ENCODE results near the gene CLASP1.
"Not testable (repeated sequence)": the region's sequence is repeated elsewhere in the genome, so short reads cannot be mapped to it uniquely, and the experiment has no call there.

Gene CLASP1

DNA sequence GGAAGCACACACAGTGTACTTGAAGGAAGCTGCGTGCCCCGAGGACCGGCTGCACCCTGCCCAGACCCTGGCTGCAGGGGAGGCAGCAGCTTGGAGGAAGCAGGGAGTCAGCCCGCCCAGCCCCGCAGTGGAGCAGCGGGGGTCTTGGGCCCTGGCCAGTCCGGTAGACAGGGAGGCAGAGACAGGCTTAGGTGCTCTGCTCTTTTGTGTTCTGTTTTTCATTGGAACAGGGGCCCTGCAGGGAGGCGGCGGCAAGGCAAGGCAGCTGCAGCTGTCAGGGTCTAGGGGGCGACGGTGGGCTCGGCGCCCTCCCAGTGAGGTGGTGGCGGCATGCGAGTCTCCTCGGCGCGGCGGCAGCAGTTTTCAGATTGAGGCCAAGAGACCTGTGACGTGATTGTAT lies 311.0 kb downstream of the CLASP1 start:
- H3K4me3 ChIP-seq (ENCODE audit: low read depth, low read length): no peak overlapping the region
- no peak for DNase-seq (ENCODE audit: low read depth)
- TF ChIP-seq, protein P1, sequence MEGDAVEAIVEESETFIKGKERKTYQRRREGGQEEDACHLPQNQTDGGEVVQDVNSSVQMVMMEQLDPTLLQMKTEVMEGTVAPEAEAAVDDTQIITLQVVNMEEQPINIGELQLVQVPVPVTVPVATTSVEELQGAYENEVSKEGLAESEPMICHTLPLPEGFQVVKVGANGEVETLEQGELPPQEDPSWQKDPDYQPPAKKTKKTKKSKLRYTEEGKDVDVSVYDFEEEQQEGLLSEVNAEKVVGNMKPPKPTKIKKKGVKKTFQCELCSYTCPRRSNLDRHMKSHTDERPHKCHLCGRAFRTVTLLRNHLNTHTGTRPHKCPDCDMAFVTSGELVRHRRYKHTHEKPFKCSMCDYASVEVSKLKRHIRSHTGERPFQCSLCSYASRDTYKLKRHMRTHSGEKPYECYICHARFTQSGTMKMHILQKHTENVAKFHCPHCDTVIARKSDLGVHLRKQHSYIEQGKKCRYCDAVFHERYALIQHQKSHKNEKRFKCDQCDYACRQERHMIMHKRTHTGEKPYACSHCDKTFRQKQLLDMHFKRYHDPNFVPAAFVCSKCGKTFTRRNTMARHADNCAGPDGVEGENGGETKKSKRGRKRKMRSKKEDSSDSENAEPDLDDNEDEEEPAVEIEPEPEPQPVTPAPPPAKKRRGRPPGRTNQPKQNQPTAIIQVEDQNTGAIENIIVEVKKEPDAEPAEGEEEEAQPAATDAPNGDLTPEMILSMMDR (conservative IDR thresholded peaks at IDR 0.05; ENCODE audit: low read depth, low read length): no peak

- TF ChIP-seq, protein P1 (conservative IDR thresholded peaks at IDR 0.05; ENCODE audit: low read depth, low read length): no peak
- H3K4me3 ChIP-seq (ENCODE audit: low read depth, low read length): no peak overlapping the region
- no peak for DNase-seq (ENCODE audit: low read depth)
These were observed 312.6 kb downstream of the CLASP1 start for GRCh38 chr2:121336528-121337294.

- H3K4me3 ChIP-seq (ENCODE audit: low read depth, low read length): no peak overlapping the region
- peak; percentile 30 for DNase-seq (ENCODE audit: low read depth)
- TF ChIP-seq, protein P1 (conservative IDR thresholded peaks at IDR 0.05; ENCODE audit: low read depth, low read length): no peak
These were observed 313.7 kb downstream of the CLASP1 start for GRCh38 chr2:121335294-121336290.

DNA sequence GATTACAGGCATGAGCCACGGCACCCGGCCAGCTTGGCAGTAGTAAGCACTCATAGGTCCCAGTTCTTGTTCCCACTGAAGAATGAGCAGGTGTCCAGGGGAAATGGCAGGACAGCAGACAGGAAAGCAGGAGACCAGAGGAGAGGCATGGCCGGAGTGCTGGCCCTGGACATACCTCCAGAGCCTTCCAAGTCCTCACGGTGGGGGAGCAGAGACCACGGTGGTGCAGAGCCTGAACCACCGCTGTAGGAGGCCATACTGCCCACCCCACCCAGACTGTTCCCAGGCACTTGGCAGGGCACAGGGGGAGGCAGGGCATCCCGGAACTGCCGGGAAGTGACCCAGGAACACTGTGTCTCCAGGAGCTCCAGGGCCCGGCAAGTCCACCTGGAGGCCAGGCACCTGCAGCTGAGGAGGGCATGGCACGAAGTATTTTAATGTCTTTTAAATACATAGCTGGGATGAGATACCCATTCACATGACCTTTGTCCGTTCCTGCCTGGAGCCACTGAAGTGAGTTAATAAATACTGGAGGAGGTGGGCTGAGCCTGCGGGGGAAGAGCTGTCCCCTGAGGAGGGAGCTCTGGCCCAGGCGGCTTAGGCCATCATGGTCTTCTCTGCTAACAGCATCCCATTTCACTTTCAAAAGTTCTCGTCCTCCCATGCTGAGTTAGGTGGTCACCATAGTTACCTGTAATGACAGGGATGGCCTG lies 314.5 kb downstream of the CLASP1 start:
- TF ChIP-seq, protein P1 (conservative IDR thresholded peaks at IDR 0.05; ENCODE audit: low read depth, low read length): no peak
- DNase-seq (ENCODE audit: low read depth): no peak
- no peak overlapping the region for H3K4me3 ChIP-seq (ENCODE audit: low read depth, low read length)

DNA sequence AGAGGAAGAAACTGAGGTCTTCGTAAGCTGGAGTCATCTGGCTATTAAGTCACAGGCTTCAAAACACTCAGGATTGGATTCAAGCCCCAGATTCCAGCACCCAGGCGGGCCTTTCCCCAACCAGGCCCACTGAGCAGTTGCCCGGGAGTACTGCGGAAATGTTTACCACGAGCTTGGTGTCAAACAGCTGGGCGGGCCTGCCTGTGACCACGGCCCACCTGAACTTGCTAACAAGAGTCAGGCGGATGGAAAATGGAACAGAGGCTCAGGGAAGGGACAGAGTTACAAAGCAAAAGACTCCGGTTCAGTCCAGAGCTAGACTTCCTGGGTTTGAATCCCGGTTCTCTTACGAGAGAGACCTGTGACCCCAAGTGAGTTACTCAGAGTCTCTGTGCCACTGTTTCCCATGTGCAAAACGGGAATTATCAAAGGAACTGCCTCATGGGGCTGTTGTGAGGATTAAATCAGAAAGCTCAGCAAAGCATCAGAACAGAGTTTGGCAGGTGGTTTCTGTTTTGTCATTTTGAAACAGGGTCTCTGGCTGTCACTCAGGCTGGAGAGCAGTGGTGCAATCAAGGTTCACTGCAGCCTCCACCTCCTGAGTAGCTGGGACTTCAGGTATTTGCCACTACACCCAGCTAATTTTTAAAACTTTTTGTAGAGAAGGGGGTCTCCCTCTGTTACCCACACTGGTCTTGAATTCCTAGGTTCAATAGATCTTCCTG lies 315.3 kb downstream of the CLASP1 start:
- TF ChIP-seq, protein P1 (conservative IDR thresholded peaks at IDR 0.05; ENCODE audit: low read depth, low read length): no peak
- DNase-seq (ENCODE audit: low read depth): no peak
- no peak overlapping the region for H3K4me3 ChIP-seq (ENCODE audit: low read depth, low read length)

GRCh38 chr2:121333231-121333630 lies 316.0 kb downstream of the CLASP1 start:
- no peak for DNase-seq (ENCODE audit: low read depth)
- TF ChIP-seq, protein P1 (conservative IDR thresholded peaks at IDR 0.05; ENCODE audit: low read depth, low read length): no peak
- no peak overlapping the region for H3K4me3 ChIP-seq (ENCODE audit: low read depth, low read length)

DNA sequence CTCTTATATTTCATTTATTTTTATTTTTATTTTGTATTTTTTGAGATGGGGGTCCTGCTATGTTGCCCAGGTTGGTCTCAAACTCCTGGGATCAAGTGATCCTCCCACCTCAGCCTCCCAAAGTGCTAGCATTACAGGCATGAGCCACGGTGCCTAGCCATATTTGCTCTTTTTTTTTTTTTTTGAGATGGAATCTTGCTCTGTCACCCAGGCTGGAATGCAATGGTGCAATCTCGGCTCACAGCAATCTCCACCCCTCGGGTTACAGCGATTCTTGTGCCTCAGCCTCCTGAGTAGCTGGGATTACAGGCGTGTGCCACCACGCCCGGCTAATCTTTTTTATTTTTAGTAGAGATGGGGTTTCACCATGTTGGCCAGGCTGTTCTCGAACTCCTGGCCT lies 317.9 kb downstream of the CLASP1 start:
- DNase-seq (ENCODE audit: low read depth); H3K4me3 ChIP-seq (ENCODE audit: low read depth, low read length): not testable (repeated sequence)

Data from choroid plexus epithelial cell (primary cell).